ENCODE measurements around the gene RPL22L1. TPM values are rescaled to one million over a fixed set of nuclear protein-coding genes. Genes with fewer than 3 reads are reported as not detected.
"Not testable (repeated sequence)": the region's sequence is repeated elsewhere in the genome, so short reads cannot be mapped to it uniquely, and the experiment has no call there.

RPL22L1 gene
- polyA plus RNA-seq, 1 donor from 2014 or later = 86.6 TPM

GRCh38 chr3:170826047-170826446 lies 43.9 kb downstream of the RPL22L1 start:
- no peak overlapping the region for H3K9ac ChIP-seq (ENCODE audit: low read length)
- no peaks in the 10 kb centered on the region for H3K36me3 ChIP-seq (ENCODE audit: insufficient read depth, low read length)
- H3K27ac ChIP-seq (ENCODE audit: low read length) = no peak overlapping the region
- H3K4me2 ChIP-seq (ENCODE audit: low read length) = no peak overlapping the region
- no peaks in the 10 kb centered on the region for H4K20me1 ChIP-seq (ENCODE audit: insufficient read depth)
- H2AFZ ChIP-seq (ENCODE audit: low read depth, low read length) = no peak overlapping the region
- H3K79me2 ChIP-seq (replicated peaks; ENCODE audit: insufficient read depth, low read length) = no peaks in the 10 kb centered on the region
- no peaks in the 10 kb centered on the region for H3F3A ChIP-seq (ENCODE audit: insufficient read depth, low read length, poor library complexity, severe bottlenecking)
- no peak overlapping the region for H3K4me3 ChIP-seq (ENCODE audit: low read length)
- no peaks in the 10 kb centered on the region for H3K27me3 ChIP-seq (ENCODE audit: insufficient read depth, low read depth, low read length)
- H3K9me2 ChIP-seq (ENCODE audit: insufficient read depth, low read length) = no peaks in the 10 kb centered on the region
- TF ChIP-seq EP300 (conservative IDR thresholded peaks at IDR 0.05; ENCODE audit: poor library complexity, severe bottlenecking) (no peak), EZH2 (IDR thresholded peaks at IDR 0.05; ENCODE audit: borderline replicate concordance, insufficient read depth, low read length, poor library complexity, severe bottlenecking) (no peak), CTCF (IDR thresholded peaks at IDR 0.05; ENCODE audit: poor library complexity, severe bottlenecking) (no peak), SMC3 (conservative IDR thresholded peaks at IDR 0.05; ENCODE audit: poor library complexity) (no peak), RAD21 (conservative IDR thresholded peaks at IDR 0.05) (no peak), MXI1 (conservative IDR thresholded peaks at IDR 0.05; ENCODE audit: poor library complexity, severe bottlenecking) (no peak), POLR2AphosphoS5 (IDR thresholded peaks at IDR 0.05) (no peak), REST (IDR thresholded peaks at IDR 0.05; ENCODE audit: borderline replicate concordance) (no peak), TAF1 (IDR thresholded peaks at IDR 0.05; ENCODE audit: low read depth) (no peak)
- H3K9me3 ChIP-seq (ENCODE audit: low read length) = no peaks in the 10 kb centered on the region

GRCh38 chr3:170823562-170823961 lies 46.4 kb downstream of the RPL22L1 start:
- not testable (repeated sequence) for H3K4me2 ChIP-seq (ENCODE audit: low read length); H3K9me2 ChIP-seq (ENCODE audit: insufficient read depth, low read length); H3K79me2 ChIP-seq (replicated peaks; ENCODE audit: insufficient read depth, low read length); H4K20me1 ChIP-seq (ENCODE audit: insufficient read depth); H3F3A ChIP-seq (ENCODE audit: insufficient read depth, low read length, poor library complexity, severe bottlenecking); H3K9ac ChIP-seq (ENCODE audit: low read length); H3K27ac ChIP-seq (ENCODE audit: low read length); H2AFZ ChIP-seq (ENCODE audit: low read depth, low read length); H3K27me3 ChIP-seq (ENCODE audit: insufficient read depth, low read depth, low read length); H3K4me3 ChIP-seq (ENCODE audit: low read length); H3K36me3 ChIP-seq (ENCODE audit: insufficient read depth, low read length); H3K9me3 ChIP-seq (ENCODE audit: low read length)

GRCh38 chr3:170818325-170818724 lies 51.7 kb downstream of the RPL22L1 start:
- H3K9ac ChIP-seq (ENCODE audit: low read length); H3K27me3 ChIP-seq (ENCODE audit: insufficient read depth, low read depth, low read length); H3K27ac ChIP-seq (ENCODE audit: low read length); H3K36me3 ChIP-seq (ENCODE audit: insufficient read depth, low read length); H3F3A ChIP-seq (ENCODE audit: insufficient read depth, low read length, poor library complexity, severe bottlenecking); H3K9me2 ChIP-seq (ENCODE audit: insufficient read depth, low read length); H4K20me1 ChIP-seq (ENCODE audit: insufficient read depth); H3K4me2 ChIP-seq (ENCODE audit: low read length); H2AFZ ChIP-seq (ENCODE audit: low read depth, low read length); H3K9me3 ChIP-seq (ENCODE audit: low read length); H3K79me2 ChIP-seq (replicated peaks; ENCODE audit: insufficient read depth, low read length); H3K4me3 ChIP-seq (ENCODE audit: low read length): not testable (repeated sequence)

GRCh38 chr3:170817471-170817870 lies 52.5 kb downstream of the RPL22L1 start:
- not testable (repeated sequence) for H3K9me3 ChIP-seq (ENCODE audit: low read length); H3K4me2 ChIP-seq (ENCODE audit: low read length); H3F3A ChIP-seq (ENCODE audit: insufficient read depth, low read length, poor library complexity, severe bottlenecking); H3K9ac ChIP-seq (ENCODE audit: low read length); H2AFZ ChIP-seq (ENCODE audit: low read depth, low read length); H3K79me2 ChIP-seq (replicated peaks; ENCODE audit: insufficient read depth, low read length); H3K36me3 ChIP-seq (ENCODE audit: insufficient read depth, low read length); H4K20me1 ChIP-seq (ENCODE audit: insufficient read depth); H3K27ac ChIP-seq (ENCODE audit: low read length); H3K9me2 ChIP-seq (ENCODE audit: insufficient read depth, low read length); H3K4me3 ChIP-seq (ENCODE audit: low read length); H3K27me3 ChIP-seq (ENCODE audit: insufficient read depth, low read depth, low read length)

All from neural cell (in vitro differentiated cells).